KBM-7 (cell line): ENCODE results near the gene NOVA2.
A peak's percentile ranks its signal among the peaks of the same experiment; 100 is the strongest.

Source experiments
- DNase-seq: peaks from one replicate; pipeline ENCODE4 v3.0.0-alpha.2; 2015
- in situ Hi-C: fragments of 300-500 bp; cut with MboI; formaldehyde crosslinking; loops from 2 replicates; pipeline ENCODE4 v1.14.3; 2020; ENCODE audit warnings: low sequenced_read_pairs, low pct_unique_long_range_greater_than_20kb, mixed read lengths

NOVA2 gene

DNA sequence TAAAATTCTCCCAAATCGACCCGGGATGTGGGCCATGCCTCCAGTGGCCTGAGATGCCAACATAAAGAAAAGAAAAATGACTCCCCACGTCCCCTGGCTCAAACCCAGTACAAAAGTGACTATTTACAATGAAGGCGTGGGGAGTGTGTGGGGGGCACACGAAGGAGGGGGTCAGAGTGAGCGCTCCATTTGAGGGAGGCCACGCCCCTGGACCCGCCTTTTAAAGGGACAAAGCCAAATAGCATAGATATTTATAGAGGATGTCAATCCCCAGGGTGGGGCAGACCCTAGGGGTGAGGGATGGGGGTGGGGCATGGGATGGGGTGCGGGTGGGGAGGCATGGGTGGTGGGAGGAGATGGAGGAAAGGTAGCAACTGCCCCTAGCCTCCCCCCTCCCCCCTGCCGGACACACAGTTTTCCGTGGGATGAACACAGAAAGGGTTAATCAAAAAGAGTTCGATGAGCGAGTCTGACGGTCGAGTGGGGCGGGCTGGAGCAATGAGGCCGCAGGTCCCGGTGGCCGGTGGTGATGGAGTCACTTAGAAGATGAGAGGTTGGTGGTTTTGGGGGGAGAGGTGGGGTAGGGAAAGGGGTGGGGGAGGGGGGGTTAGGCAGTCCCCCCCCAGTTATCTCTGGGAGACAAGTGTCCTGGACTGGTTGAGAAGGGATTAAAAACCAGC lies 39.0 kb downstream of the NOVA2 start:
- DNase-seq: no peak
- in situ Hi-C loops: no loop called here

- in situ Hi-C loops: no loop called here
- no peak for DNase-seq
Measured at GRCh38 chr19:45933759-45934158, 39.9 kb downstream of the NOVA2 start.

DNA sequence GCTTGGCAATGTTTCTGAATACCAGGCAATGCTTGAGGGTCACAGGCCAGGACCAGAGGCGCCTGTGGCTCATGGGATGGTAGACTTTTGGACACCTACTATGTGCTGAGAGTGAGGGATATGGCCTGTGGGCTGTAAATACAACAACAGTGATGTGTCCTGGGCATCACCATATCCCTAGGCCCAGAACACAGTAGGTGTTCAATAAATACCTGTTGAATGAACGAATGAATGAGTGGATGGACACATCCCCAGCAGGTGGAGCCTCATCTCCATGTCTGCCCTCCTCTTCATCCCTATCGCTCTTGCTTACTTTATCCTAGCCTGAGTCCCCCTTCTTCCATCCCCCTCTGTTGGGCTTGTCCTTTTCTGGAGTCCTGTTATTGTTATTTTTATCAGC lies 42.6 kb downstream of the NOVA2 start:
- in situ Hi-C loops: no loop called here
- DNase-seq: no peak

- no peak for DNase-seq
- in situ Hi-C loops: no loop called here
Measured at GRCh38 chr19:45929247-45929646, 44.4 kb downstream of the NOVA2 start.

DNA sequence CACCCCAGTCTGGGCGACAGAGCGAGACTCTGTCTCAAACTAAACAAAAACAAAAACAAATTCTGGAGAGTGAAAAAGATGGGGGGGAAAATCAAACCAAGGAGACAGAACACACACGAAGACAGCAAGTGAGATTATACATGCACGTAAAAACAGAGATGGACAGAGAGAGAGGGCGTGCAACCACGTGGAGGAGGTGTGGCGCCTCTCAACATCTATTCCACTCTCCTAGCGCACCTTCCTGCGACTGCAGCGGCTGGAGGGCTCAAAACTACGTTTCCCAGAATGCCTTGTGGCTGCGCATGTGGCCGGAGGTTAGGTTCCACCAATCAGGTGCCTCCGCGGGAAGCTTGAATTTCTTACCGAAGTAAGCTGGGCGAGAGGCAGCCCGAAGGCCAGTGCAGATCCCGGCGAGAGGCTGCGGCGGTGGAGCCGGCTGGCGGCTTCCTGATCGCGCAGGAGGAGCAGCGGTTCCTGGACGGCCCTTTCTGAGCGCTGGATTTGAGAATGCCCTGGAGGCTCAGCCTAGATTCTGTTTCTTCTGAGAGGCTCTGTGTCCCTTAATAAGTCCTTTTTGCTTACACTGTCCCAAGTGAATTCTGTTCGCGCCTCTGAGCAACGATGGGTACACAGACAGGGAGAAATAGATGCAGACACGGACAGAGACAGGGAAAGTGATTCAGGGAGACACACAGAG lies 46.0 kb downstream of the NOVA2 start:
- in situ Hi-C loops: no loop called here
- peak; percentile 92 for DNase-seq

DNA sequence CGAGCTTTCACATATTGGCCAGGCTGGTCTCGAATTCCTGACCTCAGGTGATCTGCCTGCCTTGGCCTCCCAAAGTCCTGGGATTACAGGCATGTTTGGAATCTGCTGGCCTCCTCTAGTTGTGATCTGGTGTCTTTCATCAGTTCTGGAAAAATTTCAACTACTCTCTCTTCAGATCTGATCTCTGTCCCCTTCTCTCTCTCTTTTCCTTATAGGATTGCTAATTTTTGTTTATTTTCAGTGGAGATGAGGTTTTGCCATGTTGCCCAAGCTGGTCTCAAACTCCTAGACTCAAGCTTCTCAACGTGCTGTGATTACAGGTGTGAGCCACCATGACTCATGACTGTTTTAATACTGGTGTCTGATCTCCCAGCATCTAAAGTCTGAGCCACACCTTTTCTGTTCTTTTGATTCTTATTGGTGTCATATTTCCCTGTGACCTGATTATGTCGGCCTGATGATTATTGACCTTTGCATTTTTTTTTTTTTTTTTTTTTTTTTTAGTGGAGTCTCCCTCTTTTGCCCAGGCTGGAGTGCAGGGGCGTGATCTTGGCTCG lies 48.7 kb downstream of the NOVA2 start:
- no peak for DNase-seq
- in situ Hi-C loops: no loop called here

DNA sequence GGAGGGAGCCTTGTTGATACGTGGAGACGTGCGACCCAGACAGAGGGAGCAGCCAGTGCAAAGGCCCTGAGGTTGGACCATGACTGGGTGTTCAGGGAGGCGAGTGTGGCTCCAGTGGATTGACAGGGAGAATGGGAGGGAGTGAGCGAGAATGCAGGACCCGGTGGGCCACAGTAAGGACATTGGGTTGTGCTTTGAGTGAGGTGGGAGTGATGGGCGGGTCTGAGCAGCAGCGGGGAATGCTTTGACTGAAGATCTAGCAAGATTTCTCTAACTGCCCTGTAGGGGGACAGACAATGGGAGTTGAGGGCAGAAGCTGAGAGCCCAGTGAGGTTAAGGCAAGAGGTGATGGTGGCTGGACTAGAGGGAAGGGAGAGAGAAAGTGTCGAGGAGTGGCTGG lies 51.4 kb downstream of the NOVA2 start:
- DNase-seq: peak; percentile 28
- in situ Hi-C loops: no loop called here

DNA sequence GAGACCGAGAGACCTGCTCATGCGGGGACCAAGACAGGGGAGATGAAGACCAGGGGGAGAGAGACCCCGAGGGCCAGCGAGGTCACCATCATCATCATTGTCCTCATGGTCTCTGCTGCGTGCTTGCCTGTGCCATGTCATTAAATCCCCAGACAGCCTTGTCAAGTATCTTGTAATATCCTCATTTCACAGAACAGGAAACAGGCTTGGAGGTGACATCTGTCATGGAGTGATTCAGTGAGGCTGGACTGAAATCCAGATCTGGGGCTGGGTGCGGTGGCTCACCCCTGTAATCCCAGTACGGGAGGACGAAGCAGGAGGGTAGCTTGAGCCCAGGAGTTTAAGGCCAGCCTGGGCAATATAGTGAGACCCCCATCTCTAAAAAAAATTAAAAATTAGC lies 53.2 kb downstream of the NOVA2 start:
- in situ Hi-C loops: no loop called here
- peak; percentile 26 for DNase-seq

DNA sequence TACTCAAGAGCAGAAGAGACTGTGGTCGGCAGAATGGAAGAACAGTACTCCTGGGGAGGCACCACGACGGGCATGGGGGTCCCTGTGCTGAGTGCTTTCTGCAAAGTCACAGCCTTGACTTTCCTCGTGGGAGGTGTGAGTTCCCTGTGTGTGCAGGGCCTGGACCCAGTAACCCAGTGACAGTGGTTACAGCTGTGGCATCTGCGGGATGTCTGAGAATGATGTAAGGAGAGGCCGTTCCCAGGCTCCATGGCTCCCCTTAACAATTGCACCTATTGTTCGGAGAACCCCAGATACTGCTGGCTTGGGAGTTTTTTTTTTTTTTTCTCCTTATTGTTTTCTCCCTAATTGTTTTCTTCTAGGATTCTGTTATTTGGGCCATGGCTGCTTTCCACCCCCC lies 54.0 kb downstream of the NOVA2 start:
- in situ Hi-C loops: no loop called here
- no peak for DNase-seq

GRCh38 chr19:45918721-45919120 lies 54.9 kb downstream of the NOVA2 start:
- no peak for DNase-seq
- in situ Hi-C loops: no loop called here

DNA sequence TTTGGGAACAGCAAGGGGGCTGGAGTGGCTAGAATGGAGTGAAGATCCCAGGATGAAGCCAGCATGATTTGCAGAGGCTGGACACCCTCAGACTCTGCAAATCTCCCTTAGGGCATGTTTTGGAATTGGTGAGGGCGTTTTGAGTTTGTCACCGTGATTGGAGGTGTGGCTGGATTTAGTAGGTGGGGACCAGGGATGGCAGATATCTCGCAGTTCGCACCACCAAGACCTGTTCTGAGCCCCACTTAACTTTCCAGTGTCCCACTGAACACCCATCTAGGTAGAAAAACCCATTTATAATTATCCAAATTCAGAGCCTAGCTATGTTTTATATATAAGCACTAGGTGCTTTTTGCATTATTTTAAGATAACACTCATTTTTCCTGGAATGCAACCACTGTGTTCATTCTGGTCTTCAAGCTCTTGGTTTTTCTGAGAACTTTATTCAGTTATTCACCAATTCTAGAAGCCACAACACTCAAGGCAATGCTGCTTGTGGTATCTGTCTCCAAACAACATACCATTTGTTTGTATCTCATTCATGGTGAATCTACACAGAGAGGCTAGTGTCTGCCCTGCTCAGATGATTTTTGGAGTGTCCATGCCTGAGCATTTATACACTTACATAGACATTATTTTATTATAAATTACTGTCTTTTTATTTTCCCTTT lies 56.1 kb downstream of the NOVA2 start:
- in situ Hi-C loops: no loop called here
- no peak for DNase-seq

DNA sequence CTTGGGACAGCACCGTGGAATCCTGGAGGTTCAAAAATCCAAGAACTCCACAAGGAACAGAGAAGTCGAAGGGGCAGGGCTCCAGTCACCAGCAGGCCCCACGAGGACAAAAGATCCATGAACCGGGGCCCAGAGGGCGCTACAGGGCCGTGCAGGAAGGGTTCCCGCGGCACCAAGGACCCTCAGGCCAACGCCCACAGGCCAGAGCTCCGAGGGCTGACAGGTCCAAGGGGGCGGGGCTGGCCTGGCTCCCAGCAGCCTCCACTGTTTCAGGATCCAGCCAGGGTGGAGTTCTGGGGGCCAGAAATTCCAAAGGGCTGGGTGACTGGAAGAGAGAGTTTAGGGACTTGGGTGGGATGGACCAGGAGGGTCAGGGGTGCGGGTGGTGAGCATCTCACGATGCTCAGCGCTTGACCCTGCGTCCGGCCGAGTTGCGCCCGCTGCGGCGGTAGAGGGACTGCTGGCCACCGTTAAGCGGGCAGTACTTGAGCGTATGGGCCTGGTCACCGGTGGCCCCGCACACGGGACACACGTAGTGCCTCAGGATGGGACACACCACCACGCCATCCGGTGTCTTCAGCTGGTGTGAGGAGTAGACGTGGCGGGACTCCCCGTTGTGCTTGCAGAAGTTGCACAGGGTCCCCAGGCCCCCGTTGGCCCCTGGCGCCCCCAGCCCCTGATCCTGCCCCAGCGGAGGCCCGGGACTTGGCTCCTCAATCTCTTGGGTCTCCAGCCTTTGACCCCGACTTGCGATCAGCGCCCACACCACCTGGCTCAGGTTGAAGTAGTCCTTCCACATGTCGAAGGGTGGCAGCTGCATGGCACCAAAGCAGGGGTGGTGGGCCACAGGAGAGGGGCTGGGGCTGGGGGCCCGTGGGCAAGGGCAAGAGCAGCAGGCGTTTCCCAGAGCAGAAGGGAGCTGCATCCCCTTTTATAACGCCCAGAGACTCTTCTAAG lies 59.5 kb downstream of the NOVA2 start, which contains the start of gene NANOS2:
TSS of gene NANOS2 (minus strand) at position 905 of the 957 bp plus-strand sequence. CDS start at position 820, 85 bp downstream.
- in situ Hi-C loops: no loop called here
- peak; percentile 31 for DNase-seq

GRCh38 chr19:45911291-45911690 lies 62.4 kb downstream of the NOVA2 start:
- in situ Hi-C loops: no loop called here
- no peak for DNase-seq

GRCh38 chr19:45908956-45909355 lies 64.7 kb downstream of the NOVA2 start:
- in situ Hi-C loops: no loop called here
- DNase-seq: no peak

GRCh38 chr19:45906221-45906620 lies 67.4 kb downstream of the NOVA2 start:
- no peak for DNase-seq
- in situ Hi-C loops: no loop called here

- in situ Hi-C loops: no loop called here
- DNase-seq: no peak
Measured at GRCh38 chr19:45905011-45905410, 68.7 kb downstream of the NOVA2 start.

GRCh38 chr19:45902651-45903625 lies 70.7 kb downstream of the NOVA2 start:
- peak; percentile 97 for DNase-seq
- in situ Hi-C loops: no loop called here
